Measurements from ENCODE around the gene PHLDA2.

DNA sequence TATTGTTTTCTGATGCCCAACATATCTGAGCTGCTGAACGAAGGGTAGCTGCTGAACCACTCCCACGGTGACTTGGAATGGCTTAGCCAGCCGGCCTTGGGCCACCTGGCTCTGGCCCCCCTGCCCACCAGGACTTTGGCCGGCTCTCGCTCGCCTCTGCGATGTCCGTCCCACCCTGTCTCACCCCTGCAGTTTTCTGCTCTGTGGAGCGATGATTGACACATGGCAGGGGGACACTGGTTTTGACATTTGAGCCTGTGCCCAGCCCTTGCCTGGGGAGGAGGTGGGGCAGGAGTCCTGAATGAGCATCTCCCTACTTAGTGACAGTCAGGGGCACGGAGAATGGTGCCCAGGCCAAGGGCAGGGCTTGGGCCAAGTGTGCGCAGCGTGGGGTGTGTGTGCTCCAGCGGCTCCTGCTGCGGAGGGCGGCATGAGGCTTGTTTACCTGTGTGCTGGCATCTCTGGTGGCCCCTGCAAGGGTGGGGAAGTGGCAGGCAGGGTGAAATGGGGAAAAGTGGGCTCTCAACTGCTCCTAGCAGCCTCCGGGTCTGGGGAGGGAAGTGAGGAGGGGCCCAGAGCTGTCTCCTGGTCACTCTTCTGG lies 27.9 kb downstream of the PHLDA2 start:
- TF ChIP-seq EP300 (IDR thresholded peaks at IDR 0.05) (no peak), POLR2AphosphoS5 (IDR thresholded peaks at IDR 0.05) (no peak), POLR2A (IDR thresholded peaks at IDR 0.05) (no peak)
- TF ChIP-seq, protein P1, sequence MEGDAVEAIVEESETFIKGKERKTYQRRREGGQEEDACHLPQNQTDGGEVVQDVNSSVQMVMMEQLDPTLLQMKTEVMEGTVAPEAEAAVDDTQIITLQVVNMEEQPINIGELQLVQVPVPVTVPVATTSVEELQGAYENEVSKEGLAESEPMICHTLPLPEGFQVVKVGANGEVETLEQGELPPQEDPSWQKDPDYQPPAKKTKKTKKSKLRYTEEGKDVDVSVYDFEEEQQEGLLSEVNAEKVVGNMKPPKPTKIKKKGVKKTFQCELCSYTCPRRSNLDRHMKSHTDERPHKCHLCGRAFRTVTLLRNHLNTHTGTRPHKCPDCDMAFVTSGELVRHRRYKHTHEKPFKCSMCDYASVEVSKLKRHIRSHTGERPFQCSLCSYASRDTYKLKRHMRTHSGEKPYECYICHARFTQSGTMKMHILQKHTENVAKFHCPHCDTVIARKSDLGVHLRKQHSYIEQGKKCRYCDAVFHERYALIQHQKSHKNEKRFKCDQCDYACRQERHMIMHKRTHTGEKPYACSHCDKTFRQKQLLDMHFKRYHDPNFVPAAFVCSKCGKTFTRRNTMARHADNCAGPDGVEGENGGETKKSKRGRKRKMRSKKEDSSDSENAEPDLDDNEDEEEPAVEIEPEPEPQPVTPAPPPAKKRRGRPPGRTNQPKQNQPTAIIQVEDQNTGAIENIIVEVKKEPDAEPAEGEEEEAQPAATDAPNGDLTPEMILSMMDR (IDR thresholded peaks at IDR 0.05): no peak
